Suprapubic skin (tissue), 3 donors: Measurements from ENCODE around the gene SCAANT1.

Experiments used
- EP300 ChIP-seq: sonication (generic); formaldehyde crosslinking; IDR thresholded peaks from one replicate; pipeline ENCODE4 v1.6.1; 2017; ENCODE audit warnings: antibody characterized with exemption
- POLR2A ChIP-seq, 2 donors: fragments of 450-650 bp; IDR thresholded peaks; one replicate each; pipeline ENCODE4 v1.6.1; 2017; ENCODE audit warnings: antibody characterized with exemption in 2 of 2, mild to moderate bottlenecking in 2 of 2, moderate library complexity in 2 of 2
- TF ChIP-seq, protein P1 (sequence below), 2 donors: fragments of 200-600 bp in 1 of 2; fragments of 450-650 bp in 1 of 2; sonication (generic) in 1 of 2; IDR thresholded peaks; one replicate each; pipeline ENCODE4 v1.5.1; 2016 to 2019; ENCODE audit warnings: antibody characterized with exemption in 2 of 2, mild to moderate bottlenecking in 1 of 2, moderate library complexity in 1 of 2

DNA sequence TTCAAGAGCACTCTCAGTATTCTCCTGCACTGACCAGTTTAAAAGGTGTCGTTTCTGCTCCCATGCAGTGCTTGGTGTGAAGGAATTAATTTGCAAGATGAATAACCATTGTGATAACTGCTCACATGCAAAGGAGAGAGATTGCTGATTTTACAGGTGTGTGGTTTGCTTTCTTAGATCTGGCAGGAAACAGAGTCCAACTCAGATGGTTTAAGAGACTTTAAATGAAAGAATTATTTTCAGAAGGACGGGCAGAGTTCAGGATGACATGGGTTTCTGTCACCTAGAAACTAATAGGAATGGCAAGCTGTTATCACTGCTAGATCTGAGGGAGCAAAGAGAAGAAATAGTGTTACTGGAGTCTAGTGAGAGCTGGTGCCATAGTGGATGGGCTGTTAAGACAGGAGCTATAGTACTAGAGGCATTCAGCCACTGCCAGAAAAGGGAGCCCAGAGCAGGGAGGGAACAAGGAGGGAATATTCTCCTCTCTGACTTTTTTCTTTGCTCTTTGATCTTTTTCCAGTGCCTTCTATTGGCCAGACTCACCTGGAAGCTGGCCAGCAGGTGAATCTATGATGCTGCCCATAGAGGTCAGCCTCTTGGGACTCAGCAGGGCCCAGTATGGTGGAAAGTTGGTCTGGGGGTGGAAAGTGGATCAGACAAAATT lies 33.7 kb downstream of the SCAANT1 start:
- TF ChIP-seq, protein P1, sequence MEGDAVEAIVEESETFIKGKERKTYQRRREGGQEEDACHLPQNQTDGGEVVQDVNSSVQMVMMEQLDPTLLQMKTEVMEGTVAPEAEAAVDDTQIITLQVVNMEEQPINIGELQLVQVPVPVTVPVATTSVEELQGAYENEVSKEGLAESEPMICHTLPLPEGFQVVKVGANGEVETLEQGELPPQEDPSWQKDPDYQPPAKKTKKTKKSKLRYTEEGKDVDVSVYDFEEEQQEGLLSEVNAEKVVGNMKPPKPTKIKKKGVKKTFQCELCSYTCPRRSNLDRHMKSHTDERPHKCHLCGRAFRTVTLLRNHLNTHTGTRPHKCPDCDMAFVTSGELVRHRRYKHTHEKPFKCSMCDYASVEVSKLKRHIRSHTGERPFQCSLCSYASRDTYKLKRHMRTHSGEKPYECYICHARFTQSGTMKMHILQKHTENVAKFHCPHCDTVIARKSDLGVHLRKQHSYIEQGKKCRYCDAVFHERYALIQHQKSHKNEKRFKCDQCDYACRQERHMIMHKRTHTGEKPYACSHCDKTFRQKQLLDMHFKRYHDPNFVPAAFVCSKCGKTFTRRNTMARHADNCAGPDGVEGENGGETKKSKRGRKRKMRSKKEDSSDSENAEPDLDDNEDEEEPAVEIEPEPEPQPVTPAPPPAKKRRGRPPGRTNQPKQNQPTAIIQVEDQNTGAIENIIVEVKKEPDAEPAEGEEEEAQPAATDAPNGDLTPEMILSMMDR (IDR thresholded peaks at IDR 0.05): no peak
- TF ChIP-seq EP300 (no peak), POLR2A (IDR thresholded peaks at IDR 0.05) (no peak)
